ENCODE results near the gene ADAMTSL1. TPM values are rescaled to one million over a fixed set of nuclear protein-coding genes. Genes with fewer than 3 reads are reported as not detected.

Gene ADAMTSL1
- total and polyA plus RNA-seq, 2 of the 13 experiments (the other 11 are each of a cell fraction or from before 2014, with no cell fraction given): not detected

- Histone ChIP-seq H3K79me2 (ENCODE audit: insufficient read depth, low read length) (no peaks in the 10 kb centered on the region), H3K27me3 (ENCODE audit: control insufficient read depth in 1 of 2, insufficient read depth in 2 of 2, low read length in 2 of 2) (no peaks in the 10 kb centered on the region; a peak in 1 of 5 replicates), H3K9ac (ENCODE audit: insufficient read depth, low read depth, low read length) (no peak overlapping the region), H2AFZ (ENCODE audit: low read length) (no peak overlapping the region), H3K36me3 (replicated peaks in 1 of 2; ENCODE audit: control insufficient read depth in 1 of 2, insufficient read depth in 2 of 2, low read length in 2 of 2) (no peaks in the 10 kb centered on the region), H3K27ac (ENCODE audit: extremely low read length, insufficient read depth, low read length) (no peak overlapping the region), H3K9me3 (ENCODE audit: low read length) (no peaks in the 10 kb centered on the region), H3K4me3 (replicated peaks in 1 of 3; ENCODE audit: insufficient read depth in 1 of 3, low read depth in 2 of 3, low read length in 3 of 3) (no peak overlapping the region), H3K4me2 (ENCODE audit: low read depth, low read length) (no peak overlapping the region), H3K4me1 (ENCODE audit: insufficient read depth, low read length) (no peaks in the 10 kb centered on the region), H4K20me1 (ENCODE audit: insufficient read depth, low read length) (no peaks in the 10 kb centered on the region)
- ChIA-PET CTCF (ENCODE audit: low intra/inter-chr PET ratio, low total read pairs) (no interaction called here), POLR2A (no interaction called here)
- 18% methylated on average over 3 of the region's 3 CpGs for WGBS (ENCODE audit: low lambda C conversion rate)
- ATAC-seq: no peak
- BruUV-seq (replicated peaks): no TSS peak
- TF ChIP-seq MBD4 (IDR thresholded peaks at IDR 0.05; ENCODE audit: borderline replicate concordance, low read length) (no peak), ZNF644 (CRISPR knock-in tag; IDR thresholded peaks at IDR 0.05; ENCODE audit: low read depth) (no peak), KLF16 (CRISPR knock-in tag; IDR thresholded peaks at IDR 0.05) (no peak), YY1 (IDR thresholded peaks at IDR 0.05; ENCODE audit: insufficient read depth, insufficient replicate concordance, low read depth, low read length) (no peak), KDM6A (CRISPR knock-in tag; IDR thresholded peaks at IDR 0.05; ENCODE audit: low read depth) (no peak)
- intact Hi-C loops (cut with micrococcal nuclease; ENCODE audit: unreplicated experiment) (loop anchor here (10.0 kb wide), 1 partner anchor 228 kb away; no protein-coding TSS in a partner anchor), in situ Hi-C loops (cut with HindIII; ENCODE audit: extremely low pct_ligation_motif_present, low pct_unique_long_range_greater_than_20kb) (no loop called here)
- no peak for DNase-seq (ENCODE audit: low spot score)
- FAIRE-seq: no peak
These were observed 322.8 kb downstream of the ADAMTSL1 start for GRCh38 chr9:18796696-18797270.

GRCh38 chr9:18798106-18798505 lies 324.2 kb downstream of the ADAMTSL1 start:
- Histone ChIP-seq H3K79me2 (ENCODE audit: insufficient read depth, low read length) (no peaks in the 10 kb centered on the region), H2AFZ (ENCODE audit: low read length) (no peak overlapping the region), H3K4me1 (ENCODE audit: insufficient read depth, low read length) (no peaks in the 10 kb centered on the region), H3K27ac (ENCODE audit: extremely low read length, insufficient read depth, low read length) (no peak overlapping the region), H3K9ac (ENCODE audit: insufficient read depth, low read depth, low read length) (no peak overlapping the region), H3K27me3 (ENCODE audit: control insufficient read depth in 1 of 2, insufficient read depth in 2 of 2, low read length in 2 of 2) (no peaks in the 10 kb centered on the region; a peak in 1 of 5 replicates), H3K9me3 (ENCODE audit: low read length) (no peaks in the 10 kb centered on the region), H3K4me3 (replicated peaks in 1 of 3; ENCODE audit: insufficient read depth in 1 of 3, low read depth in 2 of 3, low read length in 3 of 3) (no peak overlapping the region), H3K4me2 (ENCODE audit: low read depth, low read length) (no peak overlapping the region), H4K20me1 (ENCODE audit: insufficient read depth, low read length) (no peaks in the 10 kb centered on the region), H3K36me3 (replicated peaks in 1 of 2; ENCODE audit: control insufficient read depth in 1 of 2, insufficient read depth in 2 of 2, low read length in 2 of 2) (no peaks in the 10 kb centered on the region)
- FAIRE-seq (no peak), DNase-seq (ENCODE audit: low spot score) (no peak), ATAC-seq (no peak)
- ChIA-PET CTCF (ENCODE audit: low intra/inter-chr PET ratio, low total read pairs) (no interaction called here), POLR2A (no interaction called here)
- in situ Hi-C loops (cut with HindIII; ENCODE audit: extremely low pct_ligation_motif_present, low pct_unique_long_range_greater_than_20kb): no loop called here
- intact Hi-C loops (cut with micrococcal nuclease; ENCODE audit: unreplicated experiment): loop anchor here (10.0 kb wide), 1 partner anchor 227 kb away; no protein-coding TSS in a partner anchor
- WGBS (ENCODE audit: low lambda C conversion rate): 0% methylated on average over 1 of the region's 1 CpG
- TF ChIP-seq SRSF1 (optimal IDR thresholded peaks at IDR 0.05; ENCODE audit: low read depth, low read length) (no peak), FOXC1 (CRISPR knock-in tag; IDR thresholded peaks at IDR 0.05; ENCODE audit: borderline replicate concordance) (no peak), NFYB (CRISPR knock-in tag; IDR thresholded peaks at IDR 0.05) (no peak), BHLHE40 (IDR thresholded peaks at IDR 0.05; ENCODE audit: low read length) (no peak), TSC22D2 (CRISPR knock-in tag; IDR thresholded peaks at IDR 0.05; ENCODE audit: borderline replicate concordance) (no peak), ZNF441 (CRISPR knock-in tag; IDR thresholded peaks at IDR 0.05; ENCODE audit: borderline replicate concordance) (no peak), GATA4 (IDR thresholded peaks at IDR 0.05; ENCODE audit: borderline replicate concordance, low read depth) (no peak), HNRNPUL1 (IDR thresholded peaks at IDR 0.05; ENCODE audit: low read depth, low read length) (no peak), ZNF790 (CRISPR knock-in tag; IDR thresholded peaks at IDR 0.05; ENCODE audit: borderline replicate concordance) (no peak), SATB2 (CRISPR knock-in tag; IDR thresholded peaks at IDR 0.05) (no peak), ZNF773 (CRISPR knock-in tag; IDR thresholded peaks at IDR 0.05; ENCODE audit: borderline replicate concordance) (no peak), RFXAP (CRISPR knock-in tag; IDR thresholded peaks at IDR 0.05; ENCODE audit: borderline replicate concordance) (no peak), ZBTB4 (CRISPR knock-in tag; IDR thresholded peaks at IDR 0.05; ENCODE audit: borderline replicate concordance) (no peak)
- no TSS peak for BruUV-seq (replicated peaks)

Data from HepG2 (cell line).